Endothelial cell of umbilical vein (primary cell): ENCODE measurements around the gene PAPPA.

Experiments
- EZH2 ChIP-seq: IDR thresholded peaks from 2 replicates; pipeline ENCODE4 v1.6.1; 2012; ENCODE audit warnings: borderline replicate concordance, low read depth, mild to moderate bottlenecking, moderate library complexity, low read length, inconsistent platforms; ENCODE audit not compliant: severe bottlenecking
- POLR2A ChIP-seq: IDR thresholded peaks from 2 replicates; pipeline ENCODE4 v1.6.1; 2012; ENCODE audit warnings: low read depth, mild to moderate bottlenecking, control low read depth, low read length
- POLR2AphosphoS5 ChIP-seq: IDR thresholded peaks from 2 replicates; pipeline ENCODE4 v1.6.1; 2012; ENCODE audit warnings: low read depth, mild to moderate bottlenecking, control low read depth, low read length, moderate library complexity; ENCODE audit not compliant: insufficient read depth
- TF ChIP-seq, protein P1 (sequence below), 2 donors: IDR thresholded peaks; 1 replicate in 1 of 2; 2 replicates in 1 of 2; pipeline ENCODE4 v1.5.1; 2011; ENCODE audit warnings: low read length in 2 of 2, mild to moderate bottlenecking in 2 of 2, moderate library complexity in 2 of 2, control low read depth in 1 of 2, inconsistent platforms in 1 of 2, low read depth in 1 of 2; ENCODE audit not compliant: insufficient read depth in 1 of 2; ENCODE audit errors: extremely low read depth in 1 of 2

DNA sequence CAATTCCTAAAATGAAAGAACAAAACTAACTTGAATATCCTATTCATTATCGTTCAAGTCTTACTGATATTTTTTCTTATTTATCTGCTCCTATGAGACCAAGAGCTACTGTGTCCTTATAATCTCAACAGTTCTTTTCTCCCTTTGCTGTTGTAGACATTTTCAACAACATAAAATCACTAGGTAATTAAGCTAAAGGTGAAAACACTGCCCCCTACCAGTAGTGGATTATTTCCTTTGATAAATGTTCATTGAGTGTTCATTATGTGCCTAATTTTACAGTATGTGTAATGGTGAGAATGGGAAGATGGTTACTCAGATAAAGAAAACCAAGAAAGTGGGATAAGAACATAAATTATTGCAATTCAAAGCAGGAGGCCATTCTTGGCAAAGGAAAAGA is 41.4 kb upstream of the PAPPA start:
- TF ChIP-seq POLR2A (no peak), POLR2AphosphoS5 (no peak), EZH2 (no peak)
- TF ChIP-seq, protein P1, sequence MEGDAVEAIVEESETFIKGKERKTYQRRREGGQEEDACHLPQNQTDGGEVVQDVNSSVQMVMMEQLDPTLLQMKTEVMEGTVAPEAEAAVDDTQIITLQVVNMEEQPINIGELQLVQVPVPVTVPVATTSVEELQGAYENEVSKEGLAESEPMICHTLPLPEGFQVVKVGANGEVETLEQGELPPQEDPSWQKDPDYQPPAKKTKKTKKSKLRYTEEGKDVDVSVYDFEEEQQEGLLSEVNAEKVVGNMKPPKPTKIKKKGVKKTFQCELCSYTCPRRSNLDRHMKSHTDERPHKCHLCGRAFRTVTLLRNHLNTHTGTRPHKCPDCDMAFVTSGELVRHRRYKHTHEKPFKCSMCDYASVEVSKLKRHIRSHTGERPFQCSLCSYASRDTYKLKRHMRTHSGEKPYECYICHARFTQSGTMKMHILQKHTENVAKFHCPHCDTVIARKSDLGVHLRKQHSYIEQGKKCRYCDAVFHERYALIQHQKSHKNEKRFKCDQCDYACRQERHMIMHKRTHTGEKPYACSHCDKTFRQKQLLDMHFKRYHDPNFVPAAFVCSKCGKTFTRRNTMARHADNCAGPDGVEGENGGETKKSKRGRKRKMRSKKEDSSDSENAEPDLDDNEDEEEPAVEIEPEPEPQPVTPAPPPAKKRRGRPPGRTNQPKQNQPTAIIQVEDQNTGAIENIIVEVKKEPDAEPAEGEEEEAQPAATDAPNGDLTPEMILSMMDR (IDR thresholded peaks at IDR 0.05; ENCODE audit: extremely low read depth in 1 of 2, insufficient read depth in 1 of 2, low read depth in 1 of 2, low read length in 2 of 2) = no peak
